GM18526 (cell line): ENCODE results near the gene COPB1.

ENCODE experiments used
- POLR2A ChIP-seq: IDR thresholded peaks from 3 replicates; pipeline ENCODE4 v1.6.1; 2011; ENCODE audit not compliant: insufficient read length; ENCODE audit errors: extremely low read depth

Gene COPB1

GRCh38 chr11:14455648-14456430 is 43.8 kb downstream of the COPB1 start:
- TF ChIP-seq POLR2A = no peak

DNA sequence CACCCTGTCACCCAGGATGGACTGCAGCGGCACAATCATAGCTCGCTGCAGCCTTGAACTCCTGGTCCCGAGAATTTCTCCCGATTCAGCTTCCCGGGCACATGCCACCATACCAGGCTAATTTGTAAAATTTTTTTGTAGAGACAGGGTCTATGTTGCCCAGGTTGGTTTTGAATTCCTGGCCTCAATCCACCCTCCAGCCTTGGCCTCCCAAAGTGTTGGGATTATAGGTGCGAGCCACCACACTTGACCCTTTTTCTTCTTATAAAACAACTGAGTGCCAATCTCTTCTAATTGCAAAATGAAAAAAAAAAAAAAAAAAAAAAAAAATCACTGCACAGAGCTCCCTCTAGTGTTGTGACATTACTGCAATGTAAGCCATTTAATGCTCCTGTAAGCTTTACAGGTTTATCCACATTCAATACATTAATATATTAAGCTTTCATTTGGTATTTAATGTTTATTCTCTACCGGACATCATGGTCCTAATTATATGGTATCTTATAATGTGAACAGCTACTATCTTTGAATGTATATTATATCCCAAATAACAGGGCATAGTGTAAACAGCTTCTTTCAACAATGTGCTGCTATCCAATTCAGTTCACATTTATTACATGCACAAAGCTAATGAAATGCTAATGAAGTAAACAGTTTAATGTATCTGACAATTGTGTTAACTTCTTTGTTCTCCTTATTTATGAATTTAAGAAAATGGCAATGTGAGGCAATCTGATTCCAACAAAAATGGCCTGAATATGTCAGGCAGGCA is 44.6 kb downstream of the COPB1 start:
- TF ChIP-seq POLR2A = no peak

DNA sequence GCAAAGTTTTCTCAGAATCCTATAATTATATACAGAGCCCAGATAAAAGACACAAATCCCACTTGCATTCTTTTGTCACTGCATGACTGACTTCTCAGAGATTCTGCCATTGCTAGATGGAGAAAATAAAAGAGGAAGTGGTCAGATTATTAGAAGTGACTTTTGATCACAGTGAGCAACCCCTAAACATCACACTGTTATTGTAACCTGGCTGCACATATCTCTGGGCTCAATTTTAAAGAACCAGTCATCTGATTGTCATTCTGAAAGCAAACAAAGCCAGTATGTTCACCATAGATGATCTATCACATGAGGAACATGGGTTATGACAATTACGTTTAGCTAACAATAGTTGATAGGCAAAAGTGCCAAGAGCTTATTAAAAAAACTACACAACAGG is 47.8 kb downstream of the COPB1 start:
- TF ChIP-seq POLR2A = no peak

GRCh38 chr11:14449302-14449714 is 50.3 kb downstream of the COPB1 start:
- no peak for TF ChIP-seq POLR2A

DNA sequence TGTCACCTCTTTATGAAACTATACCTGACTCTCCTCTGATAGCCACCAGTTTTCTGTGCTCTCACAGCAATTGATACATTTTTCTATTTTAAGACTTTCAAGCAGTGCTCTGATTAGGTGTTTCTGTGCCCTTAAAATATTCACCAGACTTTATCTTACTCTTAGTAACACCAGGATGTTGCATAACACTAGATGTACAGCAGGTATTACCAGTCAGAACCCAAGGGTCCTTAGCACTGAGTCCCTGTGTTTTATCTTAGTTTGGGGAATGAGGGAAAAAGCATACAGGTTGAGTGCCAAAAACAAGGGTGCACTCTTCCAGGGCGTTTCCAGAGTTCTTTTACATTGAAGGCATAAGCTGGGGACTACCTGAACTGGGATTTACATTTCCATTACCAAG is 51.4 kb downstream of the COPB1 start:
- TF ChIP-seq POLR2A = no peak

DNA sequence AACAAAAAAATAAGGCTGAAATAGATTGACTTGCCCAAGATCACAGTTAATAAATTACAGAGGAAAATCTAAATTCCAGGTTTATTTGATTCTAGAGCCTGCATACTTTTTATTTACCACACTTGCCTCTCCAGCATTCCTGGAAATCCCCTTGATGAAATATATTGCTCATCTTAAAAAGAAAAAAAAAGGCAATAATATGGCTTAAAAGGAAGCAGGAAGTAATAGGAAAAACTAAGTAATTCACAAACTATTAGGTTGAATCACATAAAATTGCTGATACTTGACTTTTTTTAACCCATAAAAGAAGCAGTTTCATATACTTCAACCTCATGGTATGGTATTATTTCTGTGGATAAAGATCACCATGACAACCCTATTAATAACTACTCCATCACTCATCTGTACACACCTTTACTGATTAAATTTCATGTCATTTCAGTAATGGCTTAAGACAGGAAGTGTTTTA is 52.9 kb downstream of the COPB1 start:
- TF ChIP-seq POLR2A = no peak

- no peak for TF ChIP-seq POLR2A
Measured at GRCh38 chr11:14445542-14446530, 53.8 kb downstream of the COPB1 start.

DNA sequence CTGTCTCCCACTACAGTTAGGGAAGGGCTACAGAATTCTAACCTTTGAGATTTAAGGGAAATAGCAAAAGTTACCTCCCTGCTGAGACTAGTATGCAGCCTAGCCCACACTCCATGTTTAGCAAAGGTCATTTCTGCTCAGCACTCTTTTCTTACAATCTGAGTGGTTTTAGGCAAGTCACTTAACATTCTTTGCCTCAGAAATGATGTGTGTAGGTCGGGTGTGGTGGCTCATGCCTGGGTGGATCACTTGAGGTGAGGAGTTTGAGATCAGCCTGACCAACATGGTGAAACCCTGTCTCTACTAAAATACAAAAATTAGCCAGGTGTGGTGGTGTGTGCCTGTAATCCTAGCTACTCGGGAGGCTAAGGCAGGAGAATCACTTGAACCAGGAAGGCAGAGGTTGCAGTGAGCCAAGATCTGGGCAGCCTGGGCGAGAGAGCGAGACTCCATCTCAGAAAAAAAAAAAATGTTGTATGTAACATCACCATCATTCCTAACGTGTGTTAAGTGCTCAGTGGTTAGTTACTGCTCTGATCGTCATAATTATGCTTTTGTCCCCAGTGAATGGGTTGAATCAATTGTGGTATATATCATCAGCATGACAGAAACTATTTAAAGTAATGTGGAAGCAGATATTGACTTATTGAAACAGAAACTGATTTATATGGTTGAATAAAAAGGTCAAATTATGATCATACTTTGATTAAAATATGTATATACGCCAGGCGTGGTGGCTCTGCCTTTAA is 55.0 kb downstream of the COPB1 start:
- no peak for TF ChIP-seq POLR2A

DNA sequence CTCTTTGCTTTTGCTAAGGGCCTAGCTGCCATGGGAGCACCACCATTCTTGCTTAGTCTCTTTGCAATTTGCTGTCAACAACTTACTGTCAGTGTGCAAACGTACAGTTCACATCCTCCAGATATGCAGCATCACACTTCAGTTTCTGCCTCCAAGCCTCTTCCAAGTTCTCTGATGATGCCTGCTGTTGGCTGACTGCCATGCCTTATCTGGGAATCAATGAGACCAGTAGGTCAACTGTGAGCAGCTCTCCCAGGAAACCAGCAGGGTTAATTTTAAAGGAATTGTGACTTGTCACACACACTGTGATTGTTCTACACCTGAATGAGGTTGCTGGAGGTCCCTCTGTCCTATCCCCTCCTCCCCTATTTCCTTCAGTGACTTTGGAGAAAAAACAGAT is 56.0 kb downstream of the COPB1 start:
- TF ChIP-seq POLR2A = no peak

- no peak for TF ChIP-seq POLR2A
Measured at GRCh38 chr11:14435717-14436512, 63.7 kb downstream of the COPB1 start.

DNA sequence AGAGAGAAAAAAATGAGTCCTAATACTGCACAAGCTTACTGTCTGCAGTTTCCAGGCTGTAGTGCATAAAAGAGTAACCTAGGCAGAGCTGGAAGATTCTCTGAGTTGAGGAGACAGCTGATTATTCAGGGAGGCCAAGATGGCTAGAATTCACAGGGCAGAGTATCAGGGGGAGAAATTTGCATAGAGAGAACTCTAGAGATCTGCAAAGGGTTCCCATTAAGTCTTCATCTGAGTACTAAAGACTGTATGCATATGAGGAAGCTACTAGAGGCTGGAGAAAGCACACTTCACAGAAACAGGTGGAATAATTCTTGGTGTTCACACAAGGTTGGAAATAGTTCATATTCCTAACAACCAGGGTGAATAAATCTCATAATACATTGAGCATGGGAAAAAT is 74.0 kb downstream of the COPB1 start:
- no peak for TF ChIP-seq POLR2A

GRCh38 chr11:14424096-14424495 is 75.5 kb downstream of the COPB1 start:
- no peak for TF ChIP-seq POLR2A

DNA sequence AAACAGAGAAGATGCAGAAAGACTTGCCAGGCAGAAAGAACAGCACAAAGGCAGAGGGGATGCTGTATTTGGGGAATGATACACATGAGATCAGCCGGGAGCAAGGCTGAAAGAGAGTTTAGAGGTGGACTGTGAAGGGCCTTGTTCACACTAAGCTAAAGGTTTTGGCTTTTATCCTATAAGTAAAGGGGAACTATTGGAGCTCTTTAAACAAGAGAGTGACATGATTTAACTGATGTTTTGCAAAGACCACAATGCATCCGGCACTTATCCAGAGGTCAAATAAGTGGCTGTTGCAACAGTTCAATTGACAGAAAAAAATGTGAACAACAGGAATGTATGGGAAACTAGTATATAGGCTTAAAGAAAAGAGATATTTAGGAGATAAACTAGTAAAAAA is 76.0 kb downstream of the COPB1 start:
- no peak for TF ChIP-seq POLR2A

DNA sequence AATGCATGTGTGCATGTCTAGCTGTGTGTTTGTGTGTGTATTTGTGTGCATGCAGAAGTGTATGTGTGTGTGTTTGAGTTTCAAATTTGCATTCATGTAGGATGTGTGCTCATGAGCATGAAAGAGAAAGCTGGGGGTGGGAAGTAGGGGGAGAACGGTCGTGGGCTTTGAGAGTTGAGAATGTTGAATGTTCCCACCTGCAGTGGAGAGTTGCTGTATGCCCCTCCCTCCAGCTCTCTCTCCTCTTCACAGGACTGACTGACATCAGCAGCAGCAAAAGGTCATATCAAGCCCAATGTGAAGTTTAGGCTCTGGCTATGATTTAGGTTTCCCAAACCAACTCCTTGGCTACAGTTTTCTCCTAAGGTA is 76.8 kb downstream of the COPB1 start:
- no peak for TF ChIP-seq POLR2A
